Left ventricle myocardium inferior (tissue), 1 donor: ENCODE results near the gene JUNB. TPM values are rescaled to one million over a fixed set of nuclear protein-coding genes. Genes with fewer than 3 reads are reported as not detected.

ENCODE experiments used
- DNase-seq: peaks from one replicate; pipeline ENCODE4 v3.0.0-alpha.2; 2020
- H3K27ac ChIP-seq: fragments of 200-600 bp; replicated peaks from 2 replicates; pipeline ENCODE4 v1.8.0; 2021
- H3K27me3 ChIP-seq: fragments of 200-600 bp; 2 replicates; pipeline ENCODE4 v1.8.0; 2021; ENCODE audit warnings: low read depth
- H3K36me3 ChIP-seq: fragments of 200-600 bp; 2 replicates; pipeline ENCODE4 v1.8.0; 2021
- H3K4me1 ChIP-seq: fragments of 200-600 bp; 2 replicates; pipeline ENCODE4 v1.8.0; 2021
- H3K4me3 ChIP-seq: fragments of 200-600 bp; 2 replicates; pipeline ENCODE4 v1.8.0; 2021; ENCODE audit warnings: mild to moderate bottlenecking, moderate library complexity
- H3K9me3 ChIP-seq: fragments of 200-600 bp; replicated peaks from 2 replicates; pipeline ENCODE4 v1.8.0; 2021
- CTCF ChIP-seq: fragments of 200-600 bp; IDR thresholded peaks from 2 replicates; pipeline ENCODE4 v1.8.0; 2021; ENCODE audit warnings: antibody characterized with exemption, mild to moderate bottlenecking, borderline replicate concordance
- intact Hi-C: fragments of 100-400 bp; cut with micrococcal nuclease; formaldehyde crosslinking; loops from one replicate; pipeline ENCODE4 v1.11.0; 2022
- total RNA-seq: library from RNA; stranded (reverse); fragmentation: NEBNext Ultra II Directional; extraction: Animal tissue kit (Norgen Biotek cat#: 25700); gene quantifications from one replicate; pipeline ENCODE4 v1.2.1, GENCODE V29; 2021
- donor health status: DM: no; HTN: yes; CAD: no; lungs with severe emphysema.

Gene JUNB
- total RNA-seq, 1 donor from 2014 or later: 26.7 TPM

GRCh38 chr19:12779162-12779993 lies 11.9 kb upstream of the JUNB start:
- DNase-seq: peak; percentile 73
- intact Hi-C loops: no loop called here
- H3K4me1 ChIP-seq: peaks cover 73% of the 10 kb centered on the region

GRCh38 chr19:12782174-12782423 lies 9.2 kb upstream of the JUNB start:
- intact Hi-C loops: no loop called here

More at GRCh38 chr19:12779162-12779993, 11.9 kb upstream of the JUNB start:
- no peak for TF ChIP-seq CTCF
- no peaks in the 10 kb centered on the region for H3K36me3 ChIP-seq
- no peaks in the 10 kb centered on the region for H3K9me3 ChIP-seq
- peak overlapping the region; percentile 95 for H3K27ac ChIP-seq
- H3K27me3 ChIP-seq: no peaks in the 10 kb centered on the region
- peak overlapping the region; percentile 77 for H3K4me3 ChIP-seq

GRCh38 chr19:12782424-12783290 lies 8.6 kb upstream of the JUNB start:
- TF ChIP-seq CTCF: no peak
- Histone ChIP-seq H3K36me3 (no peaks in the 10 kb centered on the region), H3K4me1 (peaks cover 84% of the 10 kb centered on the region), H3K27me3 (no peaks in the 10 kb centered on the region), H3K27ac (peak overlapping the region; percentile 96), H3K9me3 (no peaks in the 10 kb centered on the region), H3K4me3 (peak overlapping the region; percentile 69)
- intact Hi-C loops: no loop called here
- DNase-seq: peak; percentile 92

More at GRCh38 chr19:12782174-12782423, 9.2 kb upstream of the JUNB start:
- no peak for TF ChIP-seq CTCF
- no peak for DNase-seq
- Histone ChIP-seq H3K27ac (peak overlapping the region; percentile 96), H3K9me3 (no peaks in the 10 kb centered on the region), H3K36me3 (no peaks in the 10 kb centered on the region), H3K4me3 (peak overlapping the region; percentile 69), H3K4me1 (peaks cover 84% of the 10 kb centered on the region), H3K27me3 (no peaks in the 10 kb centered on the region)

GRCh38 chr19:12783291-12783848 lies 7.9 kb upstream of the JUNB start:
- H3K4me1 ChIP-seq: peaks cover 84% of the 10 kb centered on the region
- no peak for DNase-seq
- intact Hi-C loops: no loop called here
- H3K27me3 ChIP-seq: no peaks in the 10 kb centered on the region
- H3K27ac ChIP-seq: peak overlapping the region; percentile 96
- no peaks in the 10 kb centered on the region for H3K36me3 ChIP-seq
- no peak for TF ChIP-seq CTCF
- H3K4me3 ChIP-seq: peak overlapping the region; percentile 69
- no peaks in the 10 kb centered on the region for H3K9me3 ChIP-seq

GRCh38 chr19:12783849-12784393 lies 7.4 kb upstream of the JUNB start:
- Histone ChIP-seq H3K9me3 (no peaks in the 10 kb centered on the region), H3K4me3 (peak overlapping the region; percentile 69), H3K4me1 (peaks cover 84% of the 10 kb centered on the region), H3K27me3 (no peaks in the 10 kb centered on the region), H3K27ac (peak overlapping the region; percentile 96), H3K36me3 (no peaks in the 10 kb centered on the region)
- peak; percentile 70 for DNase-seq
- intact Hi-C loops: no loop called here
- TF ChIP-seq CTCF: no peak
